ENCODE measurements around the gene IL3. TPM values are rescaled to one million over a fixed set of nuclear protein-coding genes. Genes with fewer than 3 reads are reported as not detected.

Gene IL3
- total and polyA plus RNA-seq, 9 of the 15 experiments (the other 6 are each of a cell fraction or from before 2014, with no cell fraction given) = not detected

- TF ChIP-seq ZBTB9 (CRISPR knock-in tag; IDR thresholded peaks at IDR 0.05) (0 out of 2 replicates have a peak, but pooled peaks have one; percentile 15), NONO (IDR thresholded peaks at IDR 0.05; ENCODE audit: low read depth in 2 of 2, low read length in 1 of 2) (no peak), POLR2H (tag; IDR thresholded peaks at IDR 0.05; ENCODE audit: low read depth) (no peak), CBX8 (IDR thresholded peaks at IDR 0.05; ENCODE audit: borderline replicate concordance, extremely low read depth, low read depth, low read length, poor library complexity, severe bottlenecking) (no peak), PATZ1 (CRISPR knock-in tag; IDR thresholded peaks at IDR 0.05; ENCODE audit: borderline replicate concordance) (no peak), JUND (IDR thresholded peaks at IDR 0.05; ENCODE audit: borderline replicate concordance, low read depth, low read length) (peak; percentile 42; the same call in 1 of the 2 replicates), JUND (tag; IDR thresholded peaks at IDR 0.05; ENCODE audit: borderline replicate concordance, low read depth, low read length) (peak; percentile 67; the same call in 2 of the 3 replicates), TRIM28 (IDR thresholded peaks at IDR 0.05) (no peak), CBFA2T3 (IDR thresholded peaks at IDR 0.05) (peak; percentile 70), ZNF347 (CRISPR knock-in tag; IDR thresholded peaks at IDR 0.05; ENCODE audit: low read depth) (no peak), NFRKB (IDR thresholded peaks at IDR 0.05; ENCODE audit: low read depth) (no peak), NCOA6 (IDR thresholded peaks at IDR 0.05) (no peak), CTCFL (IDR thresholded peaks at IDR 0.05; ENCODE audit: borderline replicate concordance, insufficient read depth, low read depth, low read length, poor library complexity, severe bottlenecking) (no peak), GABPA (tag; conservative IDR thresholded peaks at IDR 0.05; ENCODE audit: low read depth) (peak; percentile 44; the same call in 1 of the 2 replicates), ZNF197 (CRISPR knock-in tag; IDR thresholded peaks at IDR 0.05; ENCODE audit: low read depth) (peak; percentile 45; the same call in 1 of the 2 replicates), ZNF395 (CRISPR knock-in tag; IDR thresholded peaks at IDR 0.05) (peak; percentile 57)
Measured at GRCh38 chr5:132070460-132071337, 10.2 kb downstream of the IL3 start (continued).

All from K562 (cell line).